Parathyroid adenoma (tissue), 2 donors: ENCODE data around the gene ZNF519.

Experiments used
- H2AFZ ChIP-seq: fragments of 300-600 bp; sonication (generic); one replicate; pipeline ENCODE4 v1.7.0; 2017; ENCODE audit warnings: antibody characterized with exemption, mild to moderate bottlenecking
- H3K27ac ChIP-seq: fragments of 300-600 bp; sonication (generic); one replicate; pipeline ENCODE4 v1.7.0; 2017
- H3K27me3 ChIP-seq: fragments of 300-600 bp; sonication (generic); one replicate; pipeline ENCODE4 v1.7.0; 2017; ENCODE audit warnings: low read length; ENCODE audit not compliant: control insufficient read depth, insufficient read depth
- H3K36me3 ChIP-seq: fragments of 300-600 bp; sonication (generic); one replicate; pipeline ENCODE4 v1.7.0; 2017; ENCODE audit warnings: low read length; ENCODE audit not compliant: control insufficient read depth, insufficient read depth
- H3K4me1 ChIP-seq: fragments of 300-600 bp; sonication (generic); one replicate; pipeline ENCODE4 v1.7.0; 2017; ENCODE audit warnings: control low read depth
- H3K4me2 ChIP-seq: fragments of 300-600 bp; sonication (generic); one replicate; pipeline ENCODE4 v1.7.0; 2017; ENCODE audit warnings: low read length
- H3K4me3 ChIP-seq: fragments of 300-600 bp; sonication (generic); one replicate; pipeline ENCODE4 v1.7.0; 2017; ENCODE audit warnings: low read depth, low read length
- H3K79me2 ChIP-seq: fragments of 300-600 bp; sonication (generic); one replicate; pipeline ENCODE4 v1.7.0; 2017; ENCODE audit warnings: control low read depth
- H3K9ac ChIP-seq: fragments of 300-600 bp; sonication (generic); one replicate; pipeline ENCODE4 v1.7.0; 2017; ENCODE audit warnings: mild to moderate bottlenecking
- H3K9me3 ChIP-seq: fragments of 300-600 bp; sonication (generic); one replicate; pipeline ENCODE4 v1.7.0; 2017; ENCODE audit warnings: low read length; ENCODE audit not compliant: control insufficient read depth
- CTCF ChIP-seq: fragments of 300-600 bp; sonication (generic); IDR thresholded peaks from one replicate; pipeline ENCODE4 v1.7.0; 2017; ENCODE audit warnings: antibody characterized with exemption, mild to moderate bottlenecking
- donor health status: primary hyperparathyroidism.

Gene ZNF519

DNA sequence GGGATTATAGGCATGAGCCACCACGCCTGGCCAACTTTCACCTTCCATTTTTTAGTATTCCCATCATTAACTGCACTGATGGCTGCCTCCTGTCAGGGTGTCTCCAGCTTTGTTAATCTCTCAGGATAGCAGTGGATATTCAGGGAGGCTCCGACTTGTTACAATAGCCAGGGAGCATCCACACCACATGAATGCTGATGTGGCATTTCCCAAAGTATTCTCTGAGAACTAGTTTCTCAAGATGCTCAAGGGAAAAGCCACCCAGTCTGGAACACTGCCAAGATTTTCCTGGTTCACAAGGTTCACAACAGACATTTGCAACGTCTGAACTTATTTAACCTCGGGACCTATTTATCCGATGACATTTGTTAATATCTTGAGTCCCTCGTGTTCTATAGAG lies 33.8 kb downstream of the ZNF519 start:
- TF ChIP-seq CTCF, result no peak
- H3K27me3 ChIP-seq, result no peaks in the 10 kb centered on the region
- no peaks in the 10 kb centered on the region for H3K79me2 ChIP-seq
- H3K36me3 ChIP-seq, result no peaks in the 10 kb centered on the region
- no peak overlapping the region for H3K4me2 ChIP-seq
- no peak overlapping the region for H2AFZ ChIP-seq
- no peak overlapping the region for H3K27ac ChIP-seq
- no peak overlapping the region for H3K4me3 ChIP-seq
- H3K9ac ChIP-seq, result no peak overlapping the region
- H3K4me1 ChIP-seq, result no peaks in the 10 kb centered on the region
- H3K9me3 ChIP-seq, result no peaks in the 10 kb centered on the region

DNA sequence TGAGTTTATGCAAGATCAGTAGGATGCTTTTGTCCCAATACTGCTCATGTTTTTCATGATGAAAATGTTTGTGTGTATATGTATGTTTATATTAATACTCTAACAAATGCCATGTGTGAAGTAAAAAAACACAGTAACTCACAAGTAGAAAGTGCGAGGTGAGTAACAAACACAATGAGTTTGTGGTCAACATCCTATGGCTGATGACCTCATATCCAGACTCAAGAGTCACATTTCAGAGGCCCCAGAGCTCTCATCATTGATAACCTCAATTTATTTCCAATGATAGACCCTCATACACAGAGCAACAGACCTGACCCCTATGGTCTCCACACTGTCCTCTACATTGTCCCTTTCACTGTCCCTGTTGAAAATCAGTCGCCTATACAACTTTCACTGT lies 34.5 kb downstream of the ZNF519 start:
- Histone ChIP-seq H3K9me3 (no peaks in the 10 kb centered on the region), H3K36me3 (no peaks in the 10 kb centered on the region), H3K4me3 (no peak overlapping the region), H3K27ac (no peak overlapping the region), H3K9ac (no peak overlapping the region), H3K4me2 (no peak overlapping the region), H3K4me1 (no peaks in the 10 kb centered on the region), H3K79me2 (no peaks in the 10 kb centered on the region), H3K27me3 (no peaks in the 10 kb centered on the region), H2AFZ (no peak overlapping the region)
- no peak for TF ChIP-seq CTCF

DNA sequence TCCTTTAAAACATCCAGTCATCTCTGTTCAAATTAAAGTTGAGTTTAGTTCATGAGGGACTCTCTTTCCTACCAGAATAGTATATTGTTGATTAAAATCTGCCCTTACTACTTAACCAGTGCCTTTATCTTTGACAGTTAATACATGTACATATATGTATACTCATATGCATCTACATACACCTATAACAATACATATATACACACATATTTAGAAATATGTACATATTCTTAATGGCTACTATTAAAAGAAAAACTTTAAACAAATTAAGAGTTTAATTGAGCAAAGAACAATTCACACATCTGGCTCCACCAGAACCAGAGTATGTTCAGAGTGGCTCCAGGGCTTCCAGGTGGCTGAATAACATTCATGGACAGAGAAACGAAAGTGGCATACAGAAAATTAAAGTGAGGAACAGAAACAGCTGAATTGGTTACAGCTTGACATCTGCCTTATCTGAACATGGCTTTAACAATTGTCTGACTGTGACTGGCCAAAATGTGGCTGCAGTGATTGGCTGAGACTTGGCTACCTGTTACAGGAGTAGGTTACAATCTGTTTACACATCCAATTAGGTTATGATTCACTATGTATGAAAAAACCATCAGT lies 38.8 kb downstream of the ZNF519 start:
- no peak for TF ChIP-seq CTCF
- Histone ChIP-seq H3K9me3 (no peaks in the 10 kb centered on the region), H3K79me2 (no peaks in the 10 kb centered on the region), H2AFZ (no peak overlapping the region), H3K36me3 (no peaks in the 10 kb centered on the region), H3K27ac (no peak overlapping the region), H3K4me1 (no peaks in the 10 kb centered on the region), H3K4me3 (no peak overlapping the region), H3K27me3 (no peaks in the 10 kb centered on the region), H3K9ac (no peak overlapping the region), H3K4me2 (no peak overlapping the region)

DNA sequence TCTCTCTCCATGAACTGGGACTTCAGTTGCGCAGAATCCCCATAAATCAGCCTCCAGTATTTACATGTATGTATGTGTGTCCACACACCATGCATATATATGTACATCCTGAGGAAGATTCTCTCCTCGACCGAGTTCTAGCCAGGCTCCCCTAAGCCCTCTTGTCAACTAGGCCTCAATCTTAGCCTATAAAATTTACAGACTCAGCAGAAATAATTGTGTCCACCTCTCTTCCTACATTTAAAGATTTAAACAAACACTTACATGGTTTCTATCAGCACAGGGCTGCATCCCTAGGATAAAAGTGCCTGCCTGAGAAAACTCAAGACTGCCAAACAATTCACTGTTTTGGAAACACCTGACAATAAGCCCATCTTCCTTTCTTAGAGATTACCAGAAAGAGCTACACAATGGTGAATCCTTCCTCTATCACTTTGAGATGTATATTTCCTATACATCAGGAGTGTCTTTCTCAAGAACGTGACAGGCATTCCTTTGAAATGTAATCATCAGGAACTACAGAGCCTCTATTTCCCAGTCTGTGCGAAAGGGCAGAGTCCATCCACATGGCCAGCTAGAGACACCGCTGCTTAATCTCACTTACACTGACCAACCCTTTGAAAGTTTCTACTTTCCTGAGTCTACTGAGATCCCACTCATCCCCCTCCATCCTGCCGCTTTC lies 39.5 kb downstream of the ZNF519 start:
- Histone ChIP-seq H3K4me3 (no peak overlapping the region), H3K9me3 (no peaks in the 10 kb centered on the region), H3K4me1 (no peaks in the 10 kb centered on the region), H3K79me2 (no peaks in the 10 kb centered on the region), H3K9ac (no peak overlapping the region), H3K4me2 (no peak overlapping the region), H3K27ac (no peak overlapping the region), H2AFZ (no peak overlapping the region), H3K36me3 (no peaks in the 10 kb centered on the region), H3K27me3 (no peaks in the 10 kb centered on the region)
- TF ChIP-seq CTCF, result no peak

- Histone ChIP-seq H3K4me3 (no peak overlapping the region), H3K9me3 (no peaks in the 10 kb centered on the region), H3K36me3 (no peaks in the 10 kb centered on the region), H3K4me1 (no peaks in the 10 kb centered on the region), H3K4me2 (no peak overlapping the region), H3K27ac (no peak overlapping the region), H3K9ac (no peak overlapping the region), H2AFZ (no peak overlapping the region), H3K27me3 (no peaks in the 10 kb centered on the region), H3K79me2 (no peaks in the 10 kb centered on the region)
- TF ChIP-seq CTCF, result no peak
Observed at GRCh38 chr18:14089781-14090180, 42.5 kb downstream of the ZNF519 start.
